Measurements from ENCODE around the gene NTRK2.

Gene NTRK2

DNA sequence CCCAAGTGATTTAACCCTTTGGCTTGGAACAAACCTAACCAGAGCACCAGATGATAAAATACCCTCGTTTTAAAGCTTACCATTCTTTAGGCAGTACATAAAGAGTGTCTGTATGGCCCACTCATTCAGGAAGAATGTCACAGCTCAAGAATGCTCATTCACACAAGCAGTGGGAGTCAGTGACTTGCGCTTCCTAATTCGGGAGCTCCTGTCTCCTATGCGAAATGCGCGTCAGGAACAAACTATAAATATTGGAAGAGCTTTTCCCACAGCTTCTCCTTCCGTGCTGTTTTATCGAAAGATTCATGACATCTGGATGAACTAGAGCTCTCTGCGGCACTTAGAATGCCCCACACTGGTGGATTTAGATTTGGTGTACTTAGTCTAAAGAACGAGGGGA, 66.6 kb downstream of the NTRK2 start:
- no peak for DNase-seq (ENCODE audit: low spot score)

DNA sequence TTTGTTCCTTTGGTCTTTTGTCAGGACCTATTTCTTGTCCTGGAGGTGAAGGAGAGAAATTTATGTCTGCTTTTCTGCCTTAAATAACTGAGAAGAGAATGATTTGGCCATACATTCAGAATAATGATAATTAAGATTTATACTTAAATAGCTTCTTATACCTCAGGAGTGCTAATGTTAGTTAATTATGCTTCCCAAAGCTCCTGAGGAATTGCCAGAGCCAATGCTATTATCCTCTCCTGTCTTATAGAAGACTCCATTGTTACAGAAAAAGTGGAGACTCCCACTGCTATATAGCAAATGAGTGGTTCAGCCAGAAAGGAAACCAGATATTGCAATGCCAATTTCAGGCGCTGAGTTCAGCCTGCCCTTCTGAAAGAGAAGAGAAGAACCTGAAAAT, 67.0 kb downstream of the NTRK2 start:
- no peak for DNase-seq (ENCODE audit: low spot score)

DNA sequence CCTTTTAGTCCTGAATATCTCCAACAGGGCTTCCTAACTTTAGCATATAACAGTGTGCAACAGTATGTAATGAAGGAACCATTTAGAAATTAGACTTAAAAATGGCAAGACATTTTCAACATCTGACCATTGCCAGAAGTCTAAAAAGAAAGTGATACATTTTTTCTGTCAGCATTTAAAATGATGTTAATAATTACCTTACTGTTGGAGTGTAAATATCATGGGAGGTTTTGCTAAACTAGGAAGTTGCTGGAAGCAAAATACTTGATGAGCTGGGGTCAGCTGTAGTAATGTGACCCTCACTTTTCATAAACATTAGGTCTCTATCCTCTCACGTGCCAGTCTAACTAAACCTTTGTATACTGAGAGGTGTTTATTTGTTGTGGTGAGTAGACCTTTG, 68.8 kb downstream of the NTRK2 start:
- no peak for DNase-seq (ENCODE audit: low spot score)

DNA sequence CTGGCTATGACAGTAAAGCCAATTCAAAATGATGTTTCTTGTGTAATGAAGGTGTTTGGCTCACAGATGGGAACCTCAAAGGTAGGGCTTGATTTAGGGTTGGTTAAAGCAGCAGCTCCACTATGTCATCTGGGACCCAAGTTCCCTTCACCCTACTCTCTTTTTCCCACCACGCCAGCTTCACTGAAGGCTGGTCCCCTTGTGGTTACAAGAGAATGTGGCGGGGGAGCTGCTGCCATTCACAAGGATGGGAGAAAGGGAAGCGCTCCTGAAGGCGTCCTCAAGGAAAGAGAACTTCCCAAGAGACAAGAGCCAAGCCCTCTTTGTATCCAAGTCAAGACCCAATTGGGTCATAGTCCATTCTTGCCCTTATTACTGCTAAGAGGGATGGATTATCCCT, 72.7 kb downstream of the NTRK2 start:
- DNase-seq (ENCODE audit: low spot score) = no peak

DNA sequence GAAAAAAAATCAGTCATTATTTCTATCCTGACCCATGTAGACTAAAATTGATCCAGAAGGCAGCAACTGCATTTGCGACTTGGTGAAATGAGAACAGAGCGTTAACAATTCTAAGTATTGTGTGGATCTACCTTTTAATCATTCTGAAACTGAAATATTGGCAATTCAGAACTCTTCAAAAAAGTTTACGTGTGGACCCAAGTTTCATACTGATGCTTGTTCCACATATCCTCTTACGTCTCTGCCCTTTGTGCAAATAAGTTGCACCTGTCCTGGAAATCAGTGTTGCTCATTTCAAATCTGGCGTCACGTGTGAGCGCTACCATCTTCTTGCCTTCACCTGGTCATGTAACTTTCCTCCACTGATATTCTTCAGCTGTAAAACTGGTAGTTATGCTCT, 74.7 kb downstream of the NTRK2 start:
- DNase-seq (ENCODE audit: low spot score) = no peak

DNA sequence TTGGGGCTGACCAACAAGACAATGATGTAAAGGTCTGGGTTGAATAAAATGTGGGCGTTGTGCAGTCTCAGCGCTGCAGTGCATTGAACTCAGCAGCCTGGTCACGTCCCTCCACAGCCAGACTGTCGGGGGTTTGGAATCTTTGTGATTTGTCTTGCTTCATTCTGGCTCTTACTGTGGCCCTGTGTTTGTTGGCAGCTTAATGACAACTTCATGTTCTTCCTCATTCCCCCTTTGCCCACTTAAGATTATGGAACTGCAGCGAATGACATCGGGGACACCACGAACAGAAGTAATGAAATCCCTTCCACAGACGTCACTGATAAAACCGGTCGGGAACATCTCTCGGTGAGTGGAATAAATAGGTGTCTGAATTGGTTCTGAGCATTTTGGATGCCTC, 75.2 kb downstream of the NTRK2 start:
- DNase-seq (ENCODE audit: low spot score) = no peak

DNA sequence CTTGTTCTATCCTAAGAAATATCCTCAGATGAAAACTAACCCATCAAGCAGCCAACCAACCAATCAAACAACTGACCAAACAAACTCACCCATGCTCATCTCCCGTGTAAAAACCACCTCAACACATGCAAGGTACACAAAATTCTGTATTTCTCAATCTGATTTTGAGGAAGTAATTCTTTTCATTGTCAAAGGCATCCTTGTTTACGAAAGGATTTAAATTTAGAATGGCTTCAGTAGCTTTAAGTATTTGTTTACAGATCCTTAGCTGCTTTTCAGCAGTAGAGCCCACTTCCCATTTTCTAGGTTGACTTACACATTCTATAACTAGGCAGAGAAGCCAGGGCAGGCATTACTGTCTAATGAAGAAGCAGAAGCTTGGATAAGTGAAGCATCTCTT, 78.6 kb downstream of the NTRK2 start:
- no peak for DNase-seq (ENCODE audit: low spot score)

DNA sequence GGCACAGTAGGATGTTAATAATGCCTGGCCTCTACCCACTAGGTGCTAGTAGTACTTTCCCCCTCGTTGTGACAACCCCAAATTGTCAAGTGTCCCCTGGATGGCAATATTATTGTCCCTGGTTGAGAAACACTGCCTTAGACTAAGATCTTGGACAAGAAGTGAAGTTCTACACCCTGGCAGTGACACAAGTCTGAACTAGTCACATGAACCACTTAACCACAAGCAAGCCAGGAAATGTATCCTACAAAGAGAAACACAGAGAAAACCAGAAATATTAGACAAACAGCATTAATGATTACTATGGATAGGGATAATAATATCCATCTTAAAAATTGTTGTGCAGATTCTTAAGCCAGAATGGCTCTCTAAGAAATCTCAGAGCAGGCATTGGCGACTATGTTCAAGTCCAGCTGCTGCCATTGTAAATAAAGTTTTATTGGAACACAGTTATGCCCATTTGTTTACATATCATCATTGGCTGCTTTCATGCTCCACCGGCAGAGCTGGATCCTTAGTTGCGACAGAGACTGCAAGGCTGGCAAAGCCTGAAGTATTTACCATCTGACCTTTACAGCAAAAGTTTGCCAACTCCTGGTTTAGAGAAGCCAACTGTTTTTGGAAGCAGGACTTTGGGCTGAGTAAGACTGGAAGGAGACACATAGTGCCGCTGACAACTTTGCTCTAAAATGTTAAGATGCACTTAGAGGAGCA, 80.8 kb downstream of the NTRK2 start:
- no peak for DNase-seq (ENCODE audit: low spot score)

DNA sequence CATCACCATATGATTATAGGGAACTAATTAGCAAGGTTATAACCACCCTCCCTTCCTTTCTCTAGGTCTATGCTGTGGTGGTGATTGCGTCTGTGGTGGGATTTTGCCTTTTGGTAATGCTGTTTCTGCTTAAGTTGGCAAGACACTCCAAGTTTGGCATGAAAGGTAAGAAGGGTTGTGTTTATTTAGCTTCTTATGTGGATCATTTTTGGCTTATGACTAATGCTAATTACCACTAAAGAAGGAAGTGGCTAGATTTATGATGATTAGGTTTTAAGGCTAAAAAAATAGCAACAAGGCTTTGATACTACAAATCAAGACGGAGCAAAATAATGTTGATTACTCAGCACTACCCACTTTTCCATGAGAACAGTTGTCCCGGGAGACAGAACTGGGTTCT, 82.4 kb downstream of the NTRK2 start:
- DNase-seq (ENCODE audit: low spot score) = no peak

DNA sequence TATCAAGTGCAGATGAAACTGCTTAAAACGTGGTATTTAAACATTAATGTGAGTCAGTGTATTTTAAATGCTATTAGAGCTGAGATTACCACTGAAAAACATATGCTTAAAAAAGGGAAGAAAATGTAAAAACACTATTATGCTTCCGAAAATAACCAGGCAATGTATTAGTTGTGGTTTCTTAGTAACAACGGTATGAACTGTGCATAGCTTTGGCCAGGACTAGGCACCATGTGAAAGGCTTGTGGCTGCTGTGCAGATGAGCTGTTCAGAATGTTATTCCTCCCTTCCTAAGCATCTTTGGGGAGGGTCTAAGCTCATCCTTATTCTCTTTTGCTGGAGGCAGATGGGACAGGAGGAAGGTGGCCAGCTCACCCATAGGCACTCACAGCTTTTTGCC, 84.9 kb downstream of the NTRK2 start:
- DNase-seq (ENCODE audit: low spot score) = peak; percentile 4

DNA sequence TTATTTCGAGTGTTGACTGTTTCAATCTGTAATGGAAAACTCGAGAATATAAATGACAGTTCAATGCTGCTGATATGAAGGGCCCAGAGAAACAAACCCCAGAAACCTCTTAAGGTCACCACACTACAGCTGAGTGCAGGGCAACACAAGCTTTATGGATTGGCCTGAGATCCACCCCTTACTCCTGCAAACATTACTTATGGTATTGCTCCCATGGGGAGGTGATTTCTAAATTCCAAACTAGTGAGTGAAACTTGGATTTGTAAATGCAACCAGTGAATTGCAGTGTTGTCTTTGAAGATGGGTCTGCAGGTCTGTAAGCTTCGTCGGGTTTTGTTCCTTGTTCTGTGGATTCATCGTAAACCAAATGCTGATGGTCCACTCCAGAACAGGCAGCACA, 85.4 kb downstream of the NTRK2 start:
- no peak for DNase-seq (ENCODE audit: low spot score)

DNA sequence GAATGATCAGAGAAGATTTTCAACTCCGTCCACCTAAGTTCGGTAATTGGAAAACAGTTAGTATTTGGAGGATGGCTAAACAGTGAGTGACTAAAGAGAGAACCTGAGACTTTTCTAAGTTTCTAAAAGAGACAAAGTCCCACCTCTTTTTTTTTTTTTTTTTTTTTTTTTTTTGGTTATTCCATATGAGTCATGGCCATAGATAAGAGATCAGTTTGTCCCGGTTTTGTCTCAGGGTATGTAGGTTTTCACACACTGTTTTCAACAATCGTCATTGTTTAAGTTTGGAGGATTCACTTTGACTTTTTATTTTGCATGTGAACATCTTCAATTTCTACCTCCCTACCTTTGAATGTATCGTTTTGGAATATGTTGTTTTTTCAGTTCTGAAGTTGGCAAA, 85.9 kb downstream of the NTRK2 start:
- DNase-seq (ENCODE audit: low spot score) = no peak

DNA sequence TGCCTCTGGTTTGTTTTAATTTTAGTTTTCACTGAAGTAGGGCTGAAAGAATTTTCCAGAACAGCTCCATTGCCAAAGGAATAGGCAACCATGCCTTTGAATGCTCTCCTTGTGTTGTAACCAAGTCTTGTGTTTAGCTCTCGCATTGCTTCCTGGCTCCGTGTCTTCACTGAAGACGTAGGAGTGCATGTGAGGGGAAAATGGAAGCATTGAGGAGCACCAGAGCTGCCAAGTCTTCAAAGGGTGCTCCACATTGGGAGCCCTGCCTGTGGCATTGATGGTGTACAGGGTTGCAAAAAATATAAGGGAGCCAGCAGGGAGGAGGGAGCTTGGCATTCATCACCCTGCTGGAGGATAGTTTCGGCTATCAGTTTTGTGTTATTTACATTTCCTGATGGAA, 86.6 kb downstream of the NTRK2 start:
- DNase-seq (ENCODE audit: low spot score) = no peak

DNA sequence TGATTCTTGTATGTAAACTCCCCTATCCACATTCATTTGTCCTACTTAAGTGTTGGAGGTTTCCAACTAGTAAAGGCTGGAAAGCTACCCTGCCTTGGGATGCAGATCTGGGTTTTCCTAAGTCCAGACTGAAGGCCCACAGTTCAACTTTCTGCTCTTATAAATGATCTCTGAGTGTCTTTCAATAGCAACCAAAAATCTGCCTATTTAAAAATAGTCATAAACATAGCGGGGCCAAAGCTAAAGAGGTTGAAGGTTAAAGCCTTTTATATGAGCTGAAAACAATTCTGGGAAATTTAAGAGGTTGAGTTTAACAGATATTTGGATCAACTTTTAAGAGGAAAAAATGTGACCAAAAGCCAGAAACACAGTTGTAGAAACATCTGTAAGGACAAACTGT, 87.2 kb downstream of the NTRK2 start:
- no peak for DNase-seq (ENCODE audit: low spot score)

DNA sequence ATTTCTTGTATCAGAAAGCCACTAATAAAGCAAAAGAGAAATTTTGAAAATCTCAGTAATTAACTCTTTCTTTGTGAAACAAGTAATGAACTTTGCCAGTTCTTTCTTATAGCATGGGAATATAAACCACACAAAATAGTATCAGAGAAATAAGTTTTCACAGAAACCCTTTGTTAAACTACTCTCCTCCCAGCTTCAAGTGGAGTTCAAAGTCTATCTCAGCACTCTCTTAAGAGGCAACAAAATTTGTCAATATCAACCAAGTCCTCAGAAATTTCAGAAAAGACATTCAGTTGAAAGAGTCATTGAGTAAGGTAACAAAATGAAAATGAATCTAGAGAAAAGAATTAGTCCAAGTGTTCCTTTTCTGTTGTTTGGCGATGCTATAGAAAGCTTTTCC, 89.3 kb downstream of the NTRK2 start:
- no peak for DNase-seq (ENCODE audit: low spot score)

DNA sequence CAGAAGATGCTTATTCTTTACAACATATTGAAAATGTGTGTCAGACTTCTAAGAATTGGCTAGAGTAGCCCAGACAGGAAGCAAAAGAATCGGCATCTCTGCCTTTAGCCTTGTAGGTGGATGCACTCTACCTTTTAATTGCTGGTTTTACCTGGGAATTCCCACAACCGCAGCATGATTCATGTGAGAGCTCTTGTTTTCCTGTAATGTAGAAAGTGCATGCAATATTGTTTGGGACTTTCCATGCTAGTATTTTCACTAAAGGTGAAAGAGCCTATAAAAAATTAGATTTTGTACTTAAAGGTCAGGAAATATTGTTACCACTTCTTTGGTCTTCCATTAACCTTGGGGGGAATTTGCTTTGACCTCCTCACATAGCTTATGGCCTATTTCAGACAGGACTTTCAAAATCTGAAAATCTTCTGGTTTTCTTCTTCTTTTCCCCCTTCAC, 89.8 kb downstream of the NTRK2 start:
- DNase-seq (ENCODE audit: low spot score) = no peak

DNA sequence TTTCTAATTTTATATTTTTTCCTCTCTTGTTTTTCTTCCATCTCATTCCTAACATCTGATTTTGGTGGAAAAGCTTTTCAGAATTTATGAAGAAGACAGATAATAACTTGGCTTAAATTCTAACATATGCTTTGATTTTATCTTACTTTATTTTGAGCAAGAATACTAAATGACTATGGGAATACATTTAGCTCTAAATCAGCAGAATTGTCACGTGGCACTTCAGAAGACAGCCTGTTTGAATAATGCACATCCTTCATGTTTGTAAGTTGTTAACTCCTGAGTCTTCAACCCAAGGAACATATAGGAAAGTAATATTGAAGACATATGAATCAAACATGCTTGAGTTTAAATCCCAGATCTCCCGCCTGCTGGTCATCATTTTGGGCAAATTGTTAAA, 90.3 kb downstream of the NTRK2 start:
- DNase-seq (ENCODE audit: low spot score) = no peak

DNA sequence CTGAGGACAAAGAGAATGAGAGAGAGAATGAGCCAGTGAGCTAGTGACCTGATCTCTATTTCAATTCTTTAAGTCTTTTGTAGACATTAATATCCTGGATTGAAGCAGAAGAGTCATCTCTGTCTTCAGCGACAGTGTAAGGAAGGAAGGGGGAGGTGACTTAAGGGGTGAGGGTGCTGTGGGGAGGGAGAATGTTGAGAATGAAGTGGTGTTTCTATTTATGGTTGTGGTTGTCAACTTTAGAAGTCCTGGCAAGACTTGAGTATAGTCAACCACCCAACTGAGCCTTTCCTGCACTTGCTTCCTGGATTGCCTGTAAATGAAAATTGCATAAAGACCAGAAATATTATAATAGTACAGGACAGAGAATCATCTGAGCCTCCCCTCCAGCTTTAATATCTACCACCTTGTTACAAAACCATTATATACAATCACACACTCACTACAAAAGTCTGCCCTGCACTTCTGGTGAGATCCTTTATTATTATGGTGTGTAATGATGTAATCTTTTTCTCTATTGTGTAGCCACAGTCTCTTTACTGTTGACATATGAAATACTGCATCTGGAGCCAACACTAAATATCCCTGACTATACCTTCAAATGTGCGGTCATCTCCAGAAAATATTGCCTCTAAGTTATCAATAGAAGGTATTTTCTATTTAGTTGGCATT, 91.7 kb downstream of the NTRK2 start:
- DNase-seq (ENCODE audit: low spot score) = no peak

DNA sequence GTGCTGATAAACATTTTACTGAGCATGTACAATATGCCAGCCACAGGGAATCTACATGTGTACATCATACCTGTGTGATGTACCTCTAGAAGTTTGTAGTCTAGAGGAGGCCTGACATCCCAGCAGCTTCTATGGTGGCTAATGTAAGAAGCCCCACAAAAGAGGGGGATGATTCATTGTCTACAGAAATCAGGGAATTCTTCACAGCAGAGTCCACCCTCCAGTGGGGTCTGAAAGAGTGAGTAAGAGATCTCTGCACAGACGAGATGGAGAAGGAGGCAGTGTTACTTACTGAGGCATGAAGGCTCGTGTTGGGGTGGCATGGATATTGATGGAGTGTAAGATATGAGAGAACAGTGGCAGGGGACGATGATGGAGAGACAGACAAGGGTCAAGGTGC, 103.0 kb downstream of the NTRK2 start:
- DNase-seq (ENCODE audit: low spot score) = peak; percentile 3

DNA sequence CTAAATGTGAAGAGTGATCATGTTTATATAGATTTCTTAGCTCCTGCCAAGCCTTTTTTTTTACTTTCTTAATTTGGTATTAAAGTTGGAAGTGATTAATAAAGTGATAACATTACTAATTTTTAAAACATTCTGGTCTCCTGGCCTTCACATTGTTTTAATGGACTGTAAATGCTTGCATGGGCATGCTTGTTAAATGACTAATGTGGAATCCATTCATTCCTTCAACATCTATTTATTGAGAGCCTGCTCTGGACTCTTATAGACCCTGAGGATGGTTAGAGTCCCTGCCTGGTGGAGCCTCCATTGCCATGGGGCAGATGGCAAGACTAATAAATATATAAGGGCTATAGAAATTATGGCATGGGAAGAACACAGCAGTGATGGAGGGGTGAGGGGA, 103.5 kb downstream of the NTRK2 start:
- peak; percentile 36 for DNase-seq (ENCODE audit: low spot score)

DNA sequence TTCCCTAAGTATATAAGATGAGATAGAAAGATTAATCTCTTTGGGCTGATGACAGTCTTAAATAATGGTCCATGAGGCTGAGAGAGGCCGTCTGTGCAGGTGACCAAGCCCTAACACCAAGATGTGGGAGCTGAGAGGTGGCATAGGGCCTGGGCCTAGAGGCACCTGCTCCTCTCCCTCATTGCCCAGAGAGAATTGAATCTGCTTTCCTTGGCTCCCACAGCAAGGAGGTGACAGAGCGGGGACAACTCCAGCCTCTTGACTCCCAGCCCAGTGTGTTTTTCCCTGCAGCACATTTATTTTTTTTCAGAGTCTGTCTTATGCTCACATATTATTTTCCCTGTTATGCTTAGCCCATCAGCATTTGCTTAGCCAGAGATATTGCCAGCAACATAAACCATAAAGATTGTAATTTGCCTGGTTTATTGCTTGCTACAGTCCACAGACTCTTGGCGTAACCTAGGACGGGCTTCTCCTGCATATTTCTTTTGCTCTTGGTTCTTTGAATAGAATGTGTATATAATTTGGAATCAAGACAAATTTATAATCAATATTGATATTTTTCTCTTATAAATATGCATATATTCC, 105.6 kb downstream of the NTRK2 start:
- DNase-seq (ENCODE audit: low spot score) = no peak

DNA sequence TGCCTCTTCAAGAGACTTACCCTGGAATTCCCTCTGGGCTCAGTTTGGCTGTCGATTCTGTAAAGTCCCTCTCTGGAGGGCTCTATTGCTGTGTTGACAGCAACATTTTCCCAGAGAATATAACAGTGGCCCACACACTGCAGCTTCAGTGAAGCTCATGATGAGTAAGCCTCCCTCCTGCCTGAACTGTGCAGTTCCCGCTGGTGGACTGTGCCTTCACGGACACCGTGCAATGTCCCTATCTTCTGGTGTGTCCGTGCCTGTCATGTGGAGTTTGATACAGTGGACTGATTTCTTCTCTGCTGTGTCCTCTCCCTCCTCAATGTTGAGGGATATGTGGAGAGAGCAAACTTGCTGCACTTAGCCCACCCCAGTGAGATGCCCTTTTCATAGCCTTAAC, 109.0 kb downstream of the NTRK2 start:
- DNase-seq (ENCODE audit: low spot score) = no peak

DNA sequence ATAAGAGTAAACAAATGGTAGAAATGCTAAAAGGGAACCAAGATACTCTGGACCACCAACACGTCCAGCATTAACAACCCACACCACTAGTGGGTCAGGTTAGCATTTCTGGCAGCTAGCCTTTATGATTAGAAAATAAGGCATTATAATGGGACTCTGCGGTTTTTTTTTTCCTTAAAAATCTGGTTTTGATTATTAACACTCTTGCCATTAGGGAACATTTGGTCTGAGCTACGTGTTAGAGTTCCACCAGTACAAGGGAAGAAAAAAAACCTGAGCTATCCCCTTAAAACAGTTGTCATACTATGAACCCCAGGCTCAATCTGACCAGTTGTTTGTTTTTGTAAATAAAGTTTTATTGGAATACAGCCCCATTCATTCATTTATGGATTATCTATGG, 110.4 kb downstream of the NTRK2 start:
- DNase-seq (ENCODE audit: low spot score) = no peak

DNA sequence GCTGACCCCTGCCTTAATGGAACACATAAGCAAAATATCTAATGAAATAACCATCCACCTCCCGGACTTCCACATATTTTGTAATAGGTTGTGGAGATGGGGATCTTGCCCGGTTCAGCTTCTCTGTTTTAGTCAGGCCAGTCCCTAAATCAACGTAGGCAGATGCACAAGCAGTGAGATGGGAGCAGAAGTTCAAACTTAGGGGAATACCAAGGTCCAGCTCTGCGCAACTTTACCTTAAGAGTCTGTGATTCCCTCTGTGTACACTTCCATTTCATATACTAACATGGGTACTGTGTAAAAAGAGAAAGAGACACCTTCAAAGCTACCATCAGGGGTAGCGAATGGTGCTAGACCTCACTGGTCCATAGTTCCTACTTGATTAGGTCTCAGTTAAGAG, 110.9 kb downstream of the NTRK2 start:
- no peak for DNase-seq (ENCODE audit: low spot score)
